ENCODE data around the gene RNF175. TPM values are rescaled to one million over a fixed set of nuclear protein-coding genes. Genes with fewer than 3 reads are reported as not detected.

RNF175 gene
- total RNA-seq, 1 experiment from 2014 or later: 5.4 TPM

DNA sequence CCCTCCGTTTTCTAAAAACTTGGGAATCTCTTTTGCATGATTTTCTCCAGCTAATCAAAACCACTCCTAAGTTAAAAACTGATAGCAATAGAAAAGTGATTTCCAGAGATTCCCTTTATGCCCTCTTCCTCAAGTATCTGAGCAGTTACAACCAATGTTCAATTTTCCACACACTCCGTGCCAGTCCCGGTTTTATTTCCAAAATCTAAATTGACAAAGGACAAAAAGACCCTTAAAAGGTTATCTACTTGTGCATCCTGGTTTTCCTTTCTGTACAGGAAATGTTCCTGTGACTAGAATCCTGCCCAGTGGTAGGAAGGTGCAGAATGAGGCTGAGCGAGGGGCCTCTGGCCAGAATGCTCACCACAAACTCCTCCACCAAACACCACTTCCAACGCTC, 27.8 kb upstream of the RNF175 start (continued):
- TF ChIP-seq, protein P1, sequence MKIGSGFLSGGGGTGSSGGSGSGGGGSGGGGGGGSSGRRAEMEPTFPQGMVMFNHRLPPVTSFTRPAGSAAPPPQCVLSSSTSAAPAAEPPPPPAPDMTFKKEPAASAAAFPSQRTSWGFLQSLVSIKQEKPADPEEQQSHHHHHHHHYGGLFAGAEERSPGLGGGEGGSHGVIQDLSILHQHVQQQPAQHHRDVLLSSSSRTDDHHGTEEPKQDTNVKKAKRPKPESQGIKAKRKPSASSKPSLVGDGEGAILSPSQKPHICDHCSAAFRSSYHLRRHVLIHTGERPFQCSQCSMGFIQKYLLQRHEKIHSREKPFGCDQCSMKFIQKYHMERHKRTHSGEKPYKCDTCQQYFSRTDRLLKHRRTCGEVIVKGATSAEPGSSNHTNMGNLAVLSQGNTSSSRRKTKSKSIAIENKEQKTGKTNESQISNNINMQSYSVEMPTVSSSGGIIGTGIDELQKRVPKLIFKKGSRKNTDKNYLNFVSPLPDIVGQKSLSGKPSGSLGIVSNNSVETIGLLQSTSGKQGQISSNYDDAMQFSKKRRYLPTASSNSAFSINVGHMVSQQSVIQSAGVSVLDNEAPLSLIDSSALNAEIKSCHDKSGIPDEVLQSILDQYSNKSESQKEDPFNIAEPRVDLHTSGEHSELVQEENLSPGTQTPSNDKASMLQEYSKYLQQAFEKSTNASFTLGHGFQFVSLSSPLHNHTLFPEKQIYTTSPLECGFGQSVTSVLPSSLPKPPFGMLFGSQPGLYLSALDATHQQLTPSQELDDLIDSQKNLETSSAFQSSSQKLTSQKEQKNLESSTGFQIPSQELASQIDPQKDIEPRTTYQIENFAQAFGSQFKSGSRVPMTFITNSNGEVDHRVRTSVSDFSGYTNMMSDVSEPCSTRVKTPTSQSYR (CRISPR knock-in tag; IDR thresholded peaks at IDR 0.05): no peak
- TF ChIP-seq NFYB (CRISPR knock-in tag; conservative IDR thresholded peaks at IDR 0.05; ENCODE audit: low read depth) (no peak), ZBTB21 (CRISPR knock-in tag; IDR thresholded peaks at IDR 0.05; ENCODE audit: borderline replicate concordance) (no peak), ZNF263 (CRISPR knock-in tag; IDR thresholded peaks at IDR 0.05; ENCODE audit: low read depth) (no peak), RELA (CRISPR knock-in tag; IDR thresholded peaks at IDR 0.05; ENCODE audit: borderline replicate concordance) (no peak)
- TF ChIP-seq, protein P2, sequence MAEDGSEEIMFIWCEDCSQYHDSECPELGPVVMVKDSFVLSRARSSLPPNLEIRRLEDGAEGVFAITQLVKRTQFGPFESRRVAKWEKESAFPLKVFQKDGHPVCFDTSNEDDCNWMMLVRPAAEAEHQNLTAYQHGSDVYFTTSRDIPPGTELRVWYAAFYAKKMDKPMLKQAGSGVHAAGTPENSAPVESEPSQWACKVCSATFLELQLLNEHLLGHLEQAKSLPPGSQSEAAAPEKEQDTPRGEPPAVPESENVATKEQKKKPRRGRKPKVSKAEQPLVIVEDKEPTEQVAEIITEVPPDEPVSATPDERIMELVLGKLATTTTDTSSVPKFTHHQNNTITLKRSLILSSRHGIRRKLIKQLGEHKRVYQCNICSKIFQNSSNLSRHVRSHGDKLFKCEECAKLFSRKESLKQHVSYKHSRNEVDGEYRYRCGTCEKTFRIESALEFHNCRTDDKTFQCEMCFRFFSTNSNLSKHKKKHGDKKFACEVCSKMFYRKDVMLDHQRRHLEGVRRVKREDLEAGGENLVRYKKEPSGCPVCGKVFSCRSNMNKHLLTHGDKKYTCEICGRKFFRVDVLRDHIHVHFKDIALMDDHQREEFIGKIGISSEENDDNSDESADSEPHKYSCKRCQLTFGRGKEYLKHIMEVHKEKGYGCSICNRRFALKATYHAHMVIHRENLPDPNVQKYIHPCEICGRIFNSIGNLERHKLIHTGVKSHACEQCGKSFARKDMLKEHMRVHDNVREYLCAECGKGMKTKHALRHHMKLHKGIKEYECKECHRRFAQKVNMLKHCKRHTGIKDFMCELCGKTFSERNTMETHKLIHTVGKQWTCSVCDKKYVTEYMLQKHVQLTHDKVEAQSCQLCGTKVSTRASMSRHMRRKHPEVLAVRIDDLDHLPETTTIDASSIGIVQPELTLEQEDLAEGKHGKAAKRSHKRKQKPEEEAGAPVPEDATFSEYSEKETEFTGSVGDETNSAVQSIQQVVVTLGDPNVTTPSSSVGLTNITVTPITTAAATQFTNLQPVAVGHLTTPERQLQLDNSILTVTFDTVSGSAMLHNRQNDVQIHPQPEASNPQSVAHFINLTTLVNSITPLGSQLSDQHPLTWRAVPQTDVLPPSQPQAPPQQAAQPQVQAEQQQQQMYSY (CRISPR knock-in tag; IDR thresholded peaks at IDR 0.05): no peak
- TF ChIP-seq, protein P3, sequence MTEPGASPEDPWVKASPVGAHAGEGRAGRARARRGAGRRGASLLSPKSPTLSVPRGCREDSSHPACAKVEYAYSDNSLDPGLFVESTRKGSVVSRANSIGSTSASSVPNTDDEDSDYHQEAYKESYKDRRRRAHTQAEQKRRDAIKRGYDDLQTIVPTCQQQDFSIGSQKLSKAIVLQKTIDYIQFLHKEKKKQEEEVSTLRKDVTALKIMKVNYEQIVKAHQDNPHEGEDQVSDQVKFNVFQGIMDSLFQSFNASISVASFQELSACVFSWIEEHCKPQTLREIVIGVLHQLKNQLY (CRISPR knock-in tag; IDR thresholded peaks at IDR 0.05): no peak
- TF ChIP-seq, protein P4, sequence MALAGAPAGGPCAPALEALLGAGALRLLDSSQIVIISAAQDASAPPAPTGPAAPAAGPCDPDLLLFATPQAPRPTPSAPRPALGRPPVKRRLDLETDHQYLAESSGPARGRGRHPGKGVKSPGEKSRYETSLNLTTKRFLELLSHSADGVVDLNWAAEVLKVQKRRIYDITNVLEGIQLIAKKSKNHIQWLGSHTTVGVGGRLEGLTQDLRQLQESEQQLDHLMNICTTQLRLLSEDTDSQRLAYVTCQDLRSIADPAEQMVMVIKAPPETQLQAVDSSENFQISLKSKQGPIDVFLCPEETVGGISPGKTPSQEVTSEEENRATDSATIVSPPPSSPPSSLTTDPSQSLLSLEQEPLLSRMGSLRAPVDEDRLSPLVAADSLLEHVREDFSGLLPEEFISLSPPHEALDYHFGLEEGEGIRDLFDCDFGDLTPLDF (CRISPR knock-in tag; IDR thresholded peaks at IDR 0.05): no peak

DNA sequence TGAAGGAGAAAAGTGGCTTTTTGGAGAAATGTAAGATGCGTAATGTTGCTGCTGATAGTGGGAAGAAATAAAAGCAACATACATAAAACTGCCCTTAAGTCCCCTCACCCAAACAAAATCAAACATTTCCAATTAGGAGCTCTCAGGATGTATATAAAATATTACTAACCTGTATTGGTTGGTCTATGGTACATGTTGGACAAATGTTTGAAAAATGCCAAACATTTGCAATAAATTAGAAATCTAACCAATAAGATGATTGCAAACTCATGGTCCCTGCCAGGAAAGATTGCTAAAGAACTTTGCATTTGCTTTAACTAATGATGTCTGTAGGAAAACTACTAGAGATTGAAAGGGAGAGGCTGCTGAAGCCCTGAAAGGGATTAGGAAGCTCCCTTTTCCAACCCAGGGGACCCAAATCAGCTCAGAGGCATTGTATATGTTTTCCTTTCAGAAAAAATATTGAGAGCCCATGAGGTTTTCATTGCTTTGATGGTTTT, 27.3 kb upstream of the RNF175 start:
- H3K9me3 Mint-ChIP-seq: no peaks in the 10 kb centered on the region
- ChIA-PET POLR2A (no interaction called here), CTCF (interaction anchor here (0.7 to 2.7 kb wide), 11 partner anchors 10 to 332 kb away, joined by 3 to 15 read pairs (median 7); no protein-coding TSS in a partner anchor)
- peak overlapping the region; percentile 98 for H3K4me3 Mint-ChIP-seq
- DNase-seq (ENCODE audit: low spot score) (no peak), ATAC-seq (no peak)
- peak overlapping the region; percentile 96 for H3K27ac Mint-ChIP-seq
- H3K27me3 Mint-ChIP-seq (ENCODE audit: low read depth): no peaks in the 10 kb centered on the region
- H3K36me3 Mint-ChIP-seq: peaks cover 61% of the 10 kb centered on the region
- TF ChIP-seq TP53 (CRISPR knock-in tag; IDR thresholded peaks at IDR 0.05) (no peak), JAZF1 (CRISPR knock-in tag; IDR thresholded peaks at IDR 0.05) (no peak)
- H3K4me1 Mint-ChIP-seq: peaks cover 54% of the 10 kb centered on the region

DNA sequence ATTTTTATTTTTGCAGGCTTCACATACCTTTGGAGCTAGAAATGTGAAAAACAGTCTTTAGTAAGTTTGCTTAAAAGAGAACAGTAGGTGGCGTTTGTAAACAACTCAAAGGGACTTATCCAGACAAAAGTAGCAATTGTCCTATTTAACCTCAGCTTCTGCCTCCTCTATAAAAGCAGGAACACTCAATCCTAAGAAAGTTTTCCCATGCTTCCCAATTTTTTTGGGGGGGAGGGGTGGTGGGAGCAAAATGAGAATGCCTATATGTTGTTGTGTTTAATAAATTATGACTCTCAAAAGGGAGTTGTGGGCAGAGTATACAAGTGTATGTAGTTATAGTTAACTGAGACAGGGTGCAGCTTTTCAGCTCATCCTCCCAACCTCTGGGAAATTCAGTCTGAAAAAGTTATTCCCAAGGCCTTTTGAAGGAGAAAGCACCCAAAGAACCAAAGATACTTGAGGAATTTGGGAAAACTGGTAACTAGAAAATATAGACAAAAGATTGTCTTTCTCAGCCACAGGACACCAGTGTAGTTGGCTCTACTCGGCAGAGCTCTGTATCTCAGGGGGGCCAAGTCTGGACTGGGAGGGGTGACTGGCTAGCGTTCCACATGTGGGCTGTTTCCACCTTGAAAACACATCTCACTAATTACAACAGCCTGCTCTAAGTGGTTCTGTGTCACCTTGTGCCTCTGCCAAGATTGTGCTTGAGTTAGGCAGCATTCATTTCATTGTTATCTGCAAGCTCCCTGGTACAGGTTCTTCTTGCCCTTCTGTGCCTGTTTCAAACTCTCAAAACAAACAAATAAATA, 26.3 kb upstream of the RNF175 start:
- peaks cover 54% of the 10 kb centered on the region for H3K4me1 Mint-ChIP-seq
- H3K27me3 Mint-ChIP-seq (ENCODE audit: low read depth): no peaks in the 10 kb centered on the region
- no peak for ATAC-seq
- H3K4me3 Mint-ChIP-seq: peak overlapping the region; percentile 98
- ChIA-PET POLR2A (interaction anchor here (0.6 to 1.5 kb wide), 3 partner anchors 13 to 233 kb away, joined by 5 to 10 read pairs (median 7); no protein-coding TSS in a partner anchor), CTCF (interaction anchor here (0.6 to 2.7 kb wide), 19 partner anchors 9 to 1869 kb away, joined by 3 to 15 read pairs (median 5); no protein-coding TSS in a partner anchor)
- peak overlapping the region; percentile 92; the same call in 1 of the 2 replicates for H3K27ac Mint-ChIP-seq
- peaks cover 70% of the 10 kb centered on the region for H3K36me3 Mint-ChIP-seq
- H3K9me3 Mint-ChIP-seq: no peaks in the 10 kb centered on the region
- no peak for DNase-seq (ENCODE audit: low spot score)
- TF ChIP-seq, protein P5, sequence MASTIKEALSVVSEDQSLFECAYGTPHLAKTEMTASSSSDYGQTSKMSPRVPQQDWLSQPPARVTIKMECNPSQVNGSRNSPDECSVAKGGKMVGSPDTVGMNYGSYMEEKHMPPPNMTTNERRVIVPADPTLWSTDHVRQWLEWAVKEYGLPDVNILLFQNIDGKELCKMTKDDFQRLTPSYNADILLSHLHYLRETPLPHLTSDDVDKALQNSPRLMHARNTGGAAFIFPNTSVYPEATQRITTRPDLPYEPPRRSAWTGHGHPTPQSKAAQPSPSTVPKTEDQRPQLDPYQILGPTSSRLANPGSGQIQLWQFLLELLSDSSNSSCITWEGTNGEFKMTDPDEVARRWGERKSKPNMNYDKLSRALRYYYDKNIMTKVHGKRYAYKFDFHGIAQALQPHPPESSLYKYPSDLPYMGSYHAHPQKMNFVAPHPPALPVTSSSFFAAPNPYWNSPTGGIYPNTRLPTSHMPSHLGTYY (CRISPR knock-in tag; IDR thresholded peaks at IDR 0.05): 0 out of 2 replicates have a peak, but pooled peaks have one; percentile 18
- TF ChIP-seq FOXP1 (CRISPR knock-in tag; IDR thresholded peaks at IDR 0.05; ENCODE audit: borderline replicate concordance): no peak
